K562 (cell line): ENCODE data around the gene ETS2. TPM values are rescaled to one million over a fixed set of nuclear protein-coding genes. Genes with fewer than 3 reads are reported as not detected.

ENCODE experiments used
- CAMTA2 ChIP-seq: fragments of 250-450 bp; sonication (Bioruptor Pico); conservative IDR thresholded peaks from 2 replicates; pipeline ENCODE4 v1.5.1; 2022
- FOSL1 ChIP-seq: fragments of 200-800 bp; sonication (Bioruptor generic); conservative IDR thresholded peaks from 2 replicates; pipeline ENCODE4 v1.6.1; 2016; ENCODE audit warnings: missing genetic modification characterization, missing compliant biosample characterization
- FOXJ2 ChIP-seq: fragments of 200-800 bp; sonication (Bioruptor generic); IDR thresholded peaks from 2 replicates; pipeline ENCODE4 v1.6.1; 2016; ENCODE audit warnings: missing genetic modification characterization, missing compliant biosample characterization
- FOXK1 ChIP-seq: sonication (generic); formaldehyde crosslinking; IDR thresholded peaks from 2 replicates; pipeline ENCODE4 v1.8.0; 2022; ENCODE audit warnings: missing genetic modification reagents, mild to moderate bottlenecking, borderline replicate concordance
- FUS ChIP-seq: fragments of 200-400 bp; formaldehyde crosslinking; optimal IDR thresholded peaks from 2 replicates; pipeline ENCODE3; 2017; ENCODE audit warnings: low read depth, low read length
- MTA3 ChIP-seq: fragments of 450-650 bp; formaldehyde crosslinking; IDR thresholded peaks from 2 replicates; pipeline ENCODE4 v1.6.1; 2017; ENCODE audit warnings: mild to moderate bottlenecking, borderline replicate concordance
- NR2C1 ChIP-seq, 2 experiments: fragments of 450-650 bp; IDR thresholded peaks; 2 replicates each; pipeline ENCODE4 v1.6.1; 2017; ENCODE audit warnings: mild to moderate bottlenecking in 2 of 2, antibody characterized with exemption in 1 of 2, inconsistent platforms in 1 of 2, missing compliant biosample characterization in 1 of 2, missing genetic modification characterization in 1 of 2
- RBM25 ChIP-seq: fragments of 200-400 bp; formaldehyde crosslinking; IDR thresholded peaks from 2 replicates; pipeline ENCODE4 v1.6.1; 2018; ENCODE audit warnings: low read length, low read depth, moderate library complexity; ENCODE audit not compliant: severe bottlenecking
- RUNX1 ChIP-seq: sonication (generic); IDR thresholded peaks from 2 replicates; pipeline ENCODE4 v1.6.1; 2016; ENCODE audit warnings: antibody characterized with exemption, low read depth
- TAL1 ChIP-seq: fragments of 450-650 bp; IDR thresholded peaks from 2 replicates; pipeline ENCODE4 v1.6.1; 2016; ENCODE audit warnings: mild to moderate bottlenecking
- ZNF436 ChIP-seq: fragments of 250-450, 450-650 bp; sonication (Bioruptor Pico); formaldehyde crosslinking; IDR thresholded peaks from 2 replicates; pipeline ENCODE4 v1.7.0; 2020; ENCODE audit warnings: mild to moderate bottlenecking
- ZNF717 ChIP-seq: fragments of 250-450 bp; sonication (Bioruptor Pico); IDR thresholded peaks from 2 replicates; pipeline ENCODE4 v1.5.0; 2021
- polyA plus RNA-seq, 8 experiments: library from polyadenylated mRNA; depleted of rRNA in 4 of 8; stranded (reverse) in 5 of 8; unstranded in 3 of 8; fragments of >200 nt; fragmentation: Nextera tagmentation in 2 of 8; fragmentation: Illumina TruSeq in 1 of 8; extraction: Ambion mirVana in 2 of 8; extraction: Trizol in 1 of 8; gene quantifications; 2 replicates each; pipeline versions ENCODE4 v1.2.1 to v1.2.3, GENCODE V29; 2011 to 2014; ENCODE audit warnings: inconsistent platforms in 1 of 8, missing spikeins in 1 of 8
- total RNA-seq, 7 experiments: library from RNA; depleted of rRNA in 6 of 7; stranded (reverse); fragments of >200 nt in 6 of 7; fragmentation: Illumina TruSeq in 2 of 7; extraction: Trizol in 2 of 7; gene quantifications; 2 replicates each; pipeline versions ENCODE4 v1.2.1 to v1.2.3, GENCODE V29; 2011 to 2021; ENCODE audit warnings: low replicate concordance in 1 of 7
- TF ChIP-seq, protein P1 (sequence below): fragments of 450-650 bp; IDR thresholded peaks from 2 replicates; pipeline ENCODE4 v1.6.1; 2016; ENCODE audit warnings: mild to moderate bottlenecking, moderate library complexity
- TF ChIP-seq, protein P2 (sequence below): sonication (generic); formaldehyde crosslinking; IDR thresholded peaks from 2 replicates; pipeline ENCODE4 v1.8.0; 2023; ENCODE audit warnings: mild to moderate bottlenecking, missing genetic modification reagents

The ETS2 gene
- total and polyA plus RNA-seq, 9 of the 15 experiments (the other 6 are each of a cell fraction or from before 2014, with no cell fraction given) = 1.7 to 24.4 (median 12.2) TPM

DNA sequence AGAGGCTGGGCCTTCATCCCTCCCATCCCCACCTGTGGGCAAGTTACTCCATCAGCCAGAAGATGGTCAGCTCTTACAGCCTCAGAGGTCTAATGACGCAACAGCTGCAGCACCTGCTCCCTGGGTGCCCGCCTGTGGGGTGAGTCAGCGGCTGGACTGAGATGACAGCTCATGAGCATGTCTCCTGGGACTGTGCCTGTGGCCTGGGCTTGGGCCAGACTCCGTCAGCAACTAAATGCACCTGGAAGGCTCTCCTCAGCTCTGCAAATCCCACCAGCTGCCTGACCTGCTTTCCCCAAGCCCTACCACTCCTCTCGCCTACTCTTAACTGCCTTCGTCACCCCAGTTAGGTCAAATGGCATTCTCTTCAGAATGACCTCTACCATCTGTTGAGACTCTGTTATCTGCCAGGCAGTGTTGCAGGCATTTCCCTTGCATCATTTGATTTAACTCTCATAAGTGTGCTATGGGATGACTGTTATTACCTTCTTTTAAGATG lies 47.7 kb downstream of the ETS2 start (continued):
- TF ChIP-seq TAL1 (peak; percentile 60), ZNF436 (CRISPR knock-in tag) (no peak), RBM25 (no peak), FOSL1 (tag) (peak; percentile 93), MTA3 (0 out of 2 replicates have a peak, but pooled peaks have one; percentile 20), ZNF717 (no peak), NR2C1 (IDR thresholded peaks at IDR 0.05) (no peak), NR2C1 (tag; IDR thresholded peaks at IDR 0.05) (0 out of 2 replicates have a peak, but pooled peaks have one; percentile 10), RUNX1 (no peak), FOXJ2 (tag) (no peak), FUS (no peak), FOXK1 (CRISPR knock-in tag) (no peak), CAMTA2 (no peak)
- TF ChIP-seq, protein P1, sequence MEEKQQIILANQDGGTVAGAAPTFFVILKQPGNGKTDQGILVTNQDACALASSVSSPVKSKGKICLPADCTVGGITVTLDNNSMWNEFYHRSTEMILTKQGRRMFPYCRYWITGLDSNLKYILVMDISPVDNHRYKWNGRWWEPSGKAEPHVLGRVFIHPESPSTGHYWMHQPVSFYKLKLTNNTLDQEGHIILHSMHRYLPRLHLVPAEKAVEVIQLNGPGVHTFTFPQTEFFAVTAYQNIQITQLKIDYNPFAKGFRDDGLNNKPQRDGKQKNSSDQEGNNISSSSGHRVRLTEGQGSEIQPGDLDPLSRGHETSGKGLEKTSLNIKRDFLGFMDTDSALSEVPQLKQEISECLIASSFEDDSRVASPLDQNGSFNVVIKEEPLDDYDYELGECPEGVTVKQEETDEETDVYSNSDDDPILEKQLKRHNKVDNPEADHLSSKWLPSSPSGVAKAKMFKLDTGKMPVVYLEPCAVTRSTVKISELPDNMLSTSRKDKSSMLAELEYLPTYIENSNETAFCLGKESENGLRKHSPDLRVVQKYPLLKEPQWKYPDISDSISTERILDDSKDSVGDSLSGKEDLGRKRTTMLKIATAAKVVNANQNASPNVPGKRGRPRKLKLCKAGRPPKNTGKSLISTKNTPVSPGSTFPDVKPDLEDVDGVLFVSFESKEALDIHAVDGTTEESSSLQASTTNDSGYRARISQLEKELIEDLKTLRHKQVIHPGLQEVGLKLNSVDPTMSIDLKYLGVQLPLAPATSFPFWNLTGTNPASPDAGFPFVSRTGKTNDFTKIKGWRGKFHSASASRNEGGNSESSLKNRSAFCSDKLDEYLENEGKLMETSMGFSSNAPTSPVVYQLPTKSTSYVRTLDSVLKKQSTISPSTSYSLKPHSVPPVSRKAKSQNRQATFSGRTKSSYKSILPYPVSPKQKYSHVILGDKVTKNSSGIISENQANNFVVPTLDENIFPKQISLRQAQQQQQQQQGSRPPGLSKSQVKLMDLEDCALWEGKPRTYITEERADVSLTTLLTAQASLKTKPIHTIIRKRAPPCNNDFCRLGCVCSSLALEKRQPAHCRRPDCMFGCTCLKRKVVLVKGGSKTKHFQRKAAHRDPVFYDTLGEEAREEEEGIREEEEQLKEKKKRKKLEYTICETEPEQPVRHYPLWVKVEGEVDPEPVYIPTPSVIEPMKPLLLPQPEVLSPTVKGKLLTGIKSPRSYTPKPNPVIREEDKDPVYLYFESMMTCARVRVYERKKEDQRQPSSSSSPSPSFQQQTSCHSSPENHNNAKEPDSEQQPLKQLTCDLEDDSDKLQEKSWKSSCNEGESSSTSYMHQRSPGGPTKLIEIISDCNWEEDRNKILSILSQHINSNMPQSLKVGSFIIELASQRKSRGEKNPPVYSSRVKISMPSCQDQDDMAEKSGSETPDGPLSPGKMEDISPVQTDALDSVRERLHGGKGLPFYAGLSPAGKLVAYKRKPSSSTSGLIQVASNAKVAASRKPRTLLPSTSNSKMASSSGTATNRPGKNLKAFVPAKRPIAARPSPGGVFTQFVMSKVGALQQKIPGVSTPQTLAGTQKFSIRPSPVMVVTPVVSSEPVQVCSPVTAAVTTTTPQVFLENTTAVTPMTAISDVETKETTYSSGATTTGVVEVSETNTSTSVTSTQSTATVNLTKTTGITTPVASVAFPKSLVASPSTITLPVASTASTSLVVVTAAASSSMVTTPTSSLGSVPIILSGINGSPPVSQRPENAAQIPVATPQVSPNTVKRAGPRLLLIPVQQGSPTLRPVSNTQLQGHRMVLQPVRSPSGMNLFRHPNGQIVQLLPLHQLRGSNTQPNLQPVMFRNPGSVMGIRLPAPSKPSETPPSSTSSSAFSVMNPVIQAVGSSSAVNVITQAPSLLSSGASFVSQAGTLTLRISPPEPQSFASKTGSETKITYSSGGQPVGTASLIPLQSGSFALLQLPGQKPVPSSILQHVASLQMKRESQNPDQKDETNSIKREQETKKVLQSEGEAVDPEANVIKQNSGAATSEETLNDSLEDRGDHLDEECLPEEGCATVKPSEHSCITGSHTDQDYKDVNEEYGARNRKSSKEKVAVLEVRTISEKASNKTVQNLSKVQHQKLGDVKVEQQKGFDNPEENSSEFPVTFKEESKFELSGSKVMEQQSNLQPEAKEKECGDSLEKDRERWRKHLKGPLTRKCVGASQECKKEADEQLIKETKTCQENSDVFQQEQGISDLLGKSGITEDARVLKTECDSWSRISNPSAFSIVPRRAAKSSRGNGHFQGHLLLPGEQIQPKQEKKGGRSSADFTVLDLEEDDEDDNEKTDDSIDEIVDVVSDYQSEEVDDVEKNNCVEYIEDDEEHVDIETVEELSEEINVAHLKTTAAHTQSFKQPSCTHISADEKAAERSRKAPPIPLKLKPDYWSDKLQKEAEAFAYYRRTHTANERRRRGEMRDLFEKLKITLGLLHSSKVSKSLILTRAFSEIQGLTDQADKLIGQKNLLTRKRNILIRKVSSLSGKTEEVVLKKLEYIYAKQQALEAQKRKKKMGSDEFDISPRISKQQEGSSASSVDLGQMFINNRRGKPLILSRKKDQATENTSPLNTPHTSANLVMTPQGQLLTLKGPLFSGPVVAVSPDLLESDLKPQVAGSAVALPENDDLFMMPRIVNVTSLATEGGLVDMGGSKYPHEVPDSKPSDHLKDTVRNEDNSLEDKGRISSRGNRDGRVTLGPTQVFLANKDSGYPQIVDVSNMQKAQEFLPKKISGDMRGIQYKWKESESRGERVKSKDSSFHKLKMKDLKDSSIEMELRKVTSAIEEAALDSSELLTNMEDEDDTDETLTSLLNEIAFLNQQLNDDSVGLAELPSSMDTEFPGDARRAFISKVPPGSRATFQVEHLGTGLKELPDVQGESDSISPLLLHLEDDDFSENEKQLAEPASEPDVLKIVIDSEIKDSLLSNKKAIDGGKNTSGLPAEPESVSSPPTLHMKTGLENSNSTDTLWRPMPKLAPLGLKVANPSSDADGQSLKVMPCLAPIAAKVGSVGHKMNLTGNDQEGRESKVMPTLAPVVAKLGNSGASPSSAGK = peak; percentile 44; the same call in 1 of the 2 replicates
- TF ChIP-seq, protein P2, sequence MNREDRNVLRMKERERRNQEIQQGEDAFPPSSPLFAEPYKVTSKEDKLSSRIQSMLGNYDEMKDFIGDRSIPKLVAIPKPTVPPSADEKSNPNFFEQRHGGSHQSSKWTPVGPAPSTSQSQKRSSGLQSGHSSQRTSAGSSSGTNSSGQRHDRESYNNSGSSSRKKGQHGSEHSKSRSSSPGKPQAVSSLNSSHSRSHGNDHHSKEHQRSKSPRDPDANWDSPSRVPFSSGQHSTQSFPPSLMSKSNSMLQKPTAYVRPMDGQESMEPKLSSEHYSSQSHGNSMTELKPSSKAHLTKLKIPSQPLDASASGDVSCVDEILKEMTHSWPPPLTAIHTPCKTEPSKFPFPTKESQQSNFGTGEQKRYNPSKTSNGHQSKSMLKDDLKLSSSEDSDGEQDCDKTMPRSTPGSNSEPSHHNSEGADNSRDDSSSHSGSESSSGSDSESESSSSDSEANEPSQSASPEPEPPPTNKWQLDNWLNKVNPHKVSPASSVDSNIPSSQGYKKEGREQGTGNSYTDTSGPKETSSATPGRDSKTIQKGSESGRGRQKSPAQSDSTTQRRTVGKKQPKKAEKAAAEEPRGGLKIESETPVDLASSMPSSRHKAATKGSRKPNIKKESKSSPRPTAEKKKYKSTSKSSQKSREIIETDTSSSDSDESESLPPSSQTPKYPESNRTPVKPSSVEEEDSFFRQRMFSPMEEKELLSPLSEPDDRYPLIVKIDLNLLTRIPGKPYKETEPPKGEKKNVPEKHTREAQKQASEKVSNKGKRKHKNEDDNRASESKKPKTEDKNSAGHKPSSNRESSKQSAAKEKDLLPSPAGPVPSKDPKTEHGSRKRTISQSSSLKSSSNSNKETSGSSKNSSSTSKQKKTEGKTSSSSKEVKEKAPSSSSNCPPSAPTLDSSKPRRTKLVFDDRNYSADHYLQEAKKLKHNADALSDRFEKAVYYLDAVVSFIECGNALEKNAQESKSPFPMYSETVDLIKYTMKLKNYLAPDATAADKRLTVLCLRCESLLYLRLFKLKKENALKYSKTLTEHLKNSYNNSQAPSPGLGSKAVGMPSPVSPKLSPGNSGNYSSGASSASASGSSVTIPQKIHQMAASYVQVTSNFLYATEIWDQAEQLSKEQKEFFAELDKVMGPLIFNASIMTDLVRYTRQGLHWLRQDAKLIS = no peak
